Erythroblast (primary cell): ENCODE data around the gene CLPX.

Experiments used
- DNase-seq, 2 experiments: peaks; one replicate each; lab custom pipeline; 2025; lab: John Stamatoyannopoulos, UW
- GATA1 ChIP-seq: IDR thresholded peaks from 2 replicates; pipeline ENCODE4 v1.6.1; 2011; ENCODE audit warnings: low read depth, mild to moderate bottlenecking, control low read depth, low read length, moderate library complexity
- POLR2A ChIP-seq: IDR thresholded peaks from 2 replicates; pipeline ENCODE4 v1.6.1; 2011; ENCODE audit warnings: mild to moderate bottlenecking, low read length

The CLPX gene

GRCh38 chr15:65212097-65212496 lies 27.0 kb upstream of the CLPX start:
- TF ChIP-seq POLR2A, result no peak
- no peak for TF ChIP-seq GATA1
- peak; percentile 71 to 73 for DNase-seq

DNA sequence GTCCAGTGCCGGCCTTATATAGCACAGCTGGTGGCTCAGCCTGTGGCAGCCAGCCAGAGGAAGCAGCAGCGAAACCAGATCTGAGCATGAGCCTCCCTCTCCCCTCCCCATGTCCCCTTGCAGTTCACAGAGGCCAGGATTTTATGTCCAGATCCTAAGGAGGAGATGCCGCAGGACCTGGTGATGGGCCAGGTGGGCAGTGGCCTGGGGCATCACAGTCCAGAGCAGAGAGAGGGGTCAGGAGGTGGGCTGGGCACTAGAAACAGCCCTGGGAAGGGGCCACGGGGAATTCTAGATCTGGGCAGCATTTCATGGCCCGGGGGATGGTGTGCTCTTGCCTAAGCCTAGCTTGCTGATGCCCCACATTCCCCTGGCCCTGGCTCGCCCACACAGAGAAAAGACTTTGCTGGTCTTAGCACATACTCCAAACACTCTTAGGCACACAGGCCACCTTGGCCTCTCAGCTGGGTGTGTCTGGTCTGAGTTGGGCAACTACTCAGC lies 26.4 kb upstream of the CLPX start:
- no peak for DNase-seq
- no peak for TF ChIP-seq POLR2A
- TF ChIP-seq GATA1, result no peak

DNA sequence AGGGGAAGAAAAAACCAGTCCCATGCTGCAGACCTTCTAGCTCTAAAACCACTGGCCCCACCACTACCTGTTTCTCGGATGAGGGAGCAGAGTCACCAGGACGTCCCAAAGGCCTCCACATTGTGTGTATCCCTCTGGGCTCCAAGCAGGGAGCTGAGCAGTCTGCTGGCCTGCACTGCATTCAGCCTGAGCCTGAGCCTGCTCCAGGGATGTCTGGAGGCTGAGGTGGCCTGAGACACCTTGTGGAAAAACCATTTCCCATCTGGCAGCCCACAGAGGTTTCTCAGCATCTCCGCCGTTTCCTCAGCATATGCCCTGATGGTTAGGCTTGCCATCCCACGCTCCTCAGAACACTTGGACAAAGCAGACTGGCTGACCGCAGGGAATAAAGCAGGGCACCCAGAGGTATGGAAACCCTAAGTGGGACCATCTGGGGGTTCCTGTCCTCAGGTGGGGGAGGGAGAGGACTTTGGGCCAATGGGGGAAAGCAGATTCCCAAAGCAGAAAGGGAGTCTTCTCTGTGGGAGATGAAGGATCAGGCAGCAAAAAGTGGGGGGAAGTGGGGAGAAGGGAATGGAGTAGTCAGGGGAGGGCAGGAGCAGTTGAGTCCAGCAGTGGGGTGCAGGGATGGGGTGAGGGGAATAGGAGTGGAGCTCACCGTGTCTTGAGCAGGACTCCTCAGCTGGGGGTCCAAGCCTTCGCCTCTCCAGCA lies 25.8 kb upstream of the CLPX start, which contains the start of gene CILP:
Gene CILP (minus strand): TSS at position 704 of the 712 bp plus-strand sequence. CDS start 1,718 bp downstream, outside the sequence.
- DNase-seq, result no peak
- TF ChIP-seq POLR2A (no peak), GATA1 (no peak)

DNA sequence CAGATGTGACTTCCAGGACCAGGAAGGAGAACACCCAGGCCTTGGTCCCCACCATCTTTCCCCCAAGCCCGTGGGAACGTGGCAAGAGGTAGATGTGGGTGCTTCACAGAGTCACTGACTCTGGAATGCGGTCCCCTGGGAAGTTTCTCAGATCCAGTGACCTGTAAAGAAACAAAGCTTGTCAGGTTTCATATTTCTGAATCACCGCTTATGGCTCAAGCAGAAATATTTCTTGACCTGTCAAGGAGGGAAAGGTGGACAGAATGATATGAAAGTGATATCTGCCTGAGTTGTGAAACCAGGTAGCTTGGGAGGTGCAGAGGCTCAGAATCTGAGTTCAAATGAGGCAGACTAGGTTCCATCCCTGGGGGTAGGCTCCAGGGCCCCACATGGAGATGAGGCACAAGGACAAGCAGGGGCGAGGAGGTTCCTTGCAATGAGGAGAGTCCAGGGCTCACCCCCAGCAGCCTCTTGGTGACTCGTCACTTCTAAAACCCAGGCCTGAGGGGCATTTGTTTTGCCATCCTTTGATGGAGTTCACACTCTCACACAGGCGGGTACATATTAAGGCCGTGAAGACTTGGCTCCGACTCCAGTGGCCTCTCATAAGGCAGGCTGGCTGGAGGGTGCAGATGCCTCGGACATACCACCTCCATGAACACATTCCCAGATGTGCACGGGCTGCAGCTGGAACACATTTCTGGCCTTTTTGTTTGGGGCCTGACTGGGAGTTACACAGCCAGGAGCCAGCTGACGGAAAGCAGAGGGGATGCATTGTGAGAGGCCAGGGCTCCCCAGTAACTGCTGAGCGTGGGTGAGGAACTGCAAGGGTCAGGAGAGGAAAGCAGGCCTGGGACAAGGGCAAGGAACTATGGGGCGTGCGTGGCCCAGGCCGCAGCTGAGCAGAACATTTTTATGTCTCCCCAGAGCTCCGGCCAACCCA lies 24.8 kb upstream of the CLPX start:
- no peak for DNase-seq
- TF ChIP-seq GATA1, result no peak
- no peak for TF ChIP-seq POLR2A

DNA sequence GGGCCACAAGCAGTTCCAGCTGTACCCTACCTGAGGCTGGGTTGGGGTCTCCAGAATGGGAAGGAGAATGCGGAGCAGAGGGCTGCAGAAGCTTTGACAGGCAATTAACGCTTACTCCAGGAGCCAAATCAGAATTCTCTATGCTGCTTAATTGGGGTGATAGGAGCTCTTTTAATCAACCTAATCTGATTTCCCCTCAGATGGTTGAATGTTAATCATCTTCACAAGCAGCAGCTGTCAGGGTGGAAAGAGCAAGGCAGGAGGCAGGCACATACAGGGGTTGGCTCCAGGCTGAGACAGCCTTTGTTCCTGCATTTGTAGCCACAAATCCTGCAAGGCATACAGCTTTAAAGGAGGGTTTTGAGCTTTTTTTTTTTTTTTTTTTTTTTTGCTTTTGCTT lies 23.5 kb upstream of the CLPX start:
- no peak for TF ChIP-seq POLR2A
- DNase-seq, result no peak

DNA sequence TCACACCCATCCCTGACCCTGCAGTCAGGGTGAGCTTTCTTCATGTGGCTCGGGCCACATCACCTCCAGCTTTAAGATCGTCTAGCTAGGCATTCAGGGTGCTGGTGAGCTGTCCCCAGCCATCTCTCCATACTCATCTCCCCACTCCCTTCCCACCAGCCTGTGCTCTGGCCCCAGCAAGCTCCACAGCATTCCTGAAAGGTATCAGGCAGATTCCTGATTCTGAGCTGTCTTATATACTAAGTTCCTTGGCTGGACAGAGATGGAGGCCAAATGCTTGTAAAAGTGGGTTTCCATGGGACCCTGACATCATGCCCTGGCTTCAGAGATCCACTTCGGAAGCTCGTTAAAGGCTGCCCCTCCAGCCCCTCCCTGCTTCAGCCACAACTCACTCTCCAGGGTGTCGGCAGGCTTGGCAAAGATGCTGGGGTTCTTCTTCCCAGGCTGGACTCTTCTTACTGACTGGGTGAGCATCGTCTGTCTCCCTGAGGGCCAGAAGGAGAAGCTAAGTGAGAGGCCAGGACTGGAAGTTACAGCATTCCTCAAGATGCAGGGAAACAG lies 22.2 kb upstream of the CLPX start:
- DNase-seq, result no peak
- TF ChIP-seq POLR2A (no peak), GATA1 (no peak)

DNA sequence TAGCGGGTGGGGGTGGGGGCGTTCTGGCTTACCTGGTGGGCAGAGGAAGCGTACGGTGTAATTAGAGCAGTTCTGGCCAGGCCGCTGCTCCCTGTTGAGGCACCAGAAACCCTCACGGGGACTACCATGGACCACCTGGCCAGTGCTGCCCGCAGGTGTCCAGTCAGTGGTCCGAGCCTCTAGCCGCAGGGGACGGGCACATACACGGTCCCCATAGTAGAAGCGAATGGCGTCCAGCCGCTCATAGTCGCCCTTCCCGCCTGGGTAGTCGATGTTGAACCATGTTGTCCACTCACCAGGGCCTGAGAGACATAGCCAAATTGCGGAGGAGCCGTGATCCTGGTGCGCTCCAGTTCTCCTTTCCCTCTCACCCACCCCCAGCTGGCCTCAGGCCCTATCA lies 21.6 kb upstream of the CLPX start:
- TF ChIP-seq GATA1 (no peak), POLR2A (no peak)
- no peak for DNase-seq

- DNase-seq, result no peak
- no peak for TF ChIP-seq GATA1
- TF ChIP-seq POLR2A, result no peak
These were observed 20.0 kb upstream of the CLPX start for GRCh38 chr15:65204931-65205660.

DNA sequence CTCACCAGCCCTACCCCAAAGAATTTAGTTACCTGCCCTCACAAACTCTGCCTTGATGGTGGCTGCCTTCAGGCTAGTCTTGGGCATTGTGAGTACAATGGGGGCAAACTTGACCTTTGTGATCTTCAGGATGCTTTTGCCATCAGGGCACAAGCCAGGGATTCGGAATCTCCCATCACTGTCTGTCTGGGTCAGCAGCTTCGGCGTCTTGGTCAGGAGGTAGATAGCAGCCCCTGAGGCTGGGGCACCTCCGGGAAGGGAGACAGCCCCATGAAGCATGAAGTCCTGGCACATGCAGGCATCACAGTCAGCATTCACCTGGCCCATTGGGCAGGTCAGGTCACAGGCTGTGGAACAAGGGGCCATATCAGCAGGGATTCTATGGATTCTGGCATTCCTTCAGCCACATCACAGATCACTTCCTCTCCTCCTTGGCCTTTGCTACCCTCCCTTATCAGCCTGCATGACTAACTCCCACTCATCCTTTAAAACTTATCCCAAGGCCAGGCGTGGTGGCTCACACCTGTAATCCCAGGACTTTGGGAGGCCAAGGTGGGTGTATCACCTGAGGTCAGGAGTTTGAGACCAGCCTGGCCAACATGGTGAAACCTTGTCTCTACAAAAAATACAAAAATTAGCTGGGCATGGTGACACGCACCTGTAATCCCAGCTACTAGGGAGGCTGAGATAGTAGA lies 19.2 kb upstream of the CLPX start:
- DNase-seq, result no peak
- no peak for TF ChIP-seq POLR2A
- no peak for TF ChIP-seq GATA1

GRCh38 chr15:65201918-65202317 lies 16.8 kb upstream of the CLPX start:
- no peak for DNase-seq
- TF ChIP-seq GATA1 (no peak), POLR2A (no peak)

DNA sequence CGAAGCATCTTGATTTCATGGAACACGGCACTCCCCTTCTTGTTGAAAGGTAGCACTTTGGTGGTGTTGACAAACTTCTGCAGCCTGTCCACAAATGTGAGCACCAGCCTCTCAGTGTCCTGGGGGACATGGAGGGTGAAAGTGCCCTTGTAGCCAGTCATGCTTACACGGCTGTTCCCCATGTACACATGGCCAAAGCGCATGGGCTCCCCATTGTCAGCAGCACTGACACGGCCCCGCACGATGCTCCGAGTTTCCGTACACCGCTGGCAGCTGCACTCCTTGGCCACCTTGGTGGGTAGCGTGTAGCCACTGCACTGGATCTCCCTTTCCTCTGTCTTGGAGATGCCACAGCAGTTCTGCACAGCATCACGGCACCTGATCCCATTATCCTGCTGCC lies 13.4 kb upstream of the CLPX start:
- no peak for DNase-seq
- TF ChIP-seq POLR2A, result no peak
- TF ChIP-seq GATA1, result no peak

- no peak for DNase-seq
- TF ChIP-seq GATA1, result no peak
- TF ChIP-seq POLR2A, result no peak
These were observed 12.1 kb upstream of the CLPX start for GRCh38 chr15:65197337-65197645.
